A549 (cell line): ENCODE measurements around the gene COPS6.

ENCODE experiments used
- TP53 ChIP-seq: fragments of 250-450 bp; sonication (Bioruptor Pico); IDR thresholded peaks from 2 replicates; pipeline ENCODE4 v1.5.0; 2021; ENCODE audit warnings: mild to moderate bottlenecking, moderate library complexity
- TF ChIP-seq, protein P1 (sequence below): fragments of >200 bp; sonication (Bioruptor Twin); formaldehyde crosslinking; IDR thresholded peaks from 2 replicates; pipeline ENCODE4 v1.6.1; 2016

DNA sequence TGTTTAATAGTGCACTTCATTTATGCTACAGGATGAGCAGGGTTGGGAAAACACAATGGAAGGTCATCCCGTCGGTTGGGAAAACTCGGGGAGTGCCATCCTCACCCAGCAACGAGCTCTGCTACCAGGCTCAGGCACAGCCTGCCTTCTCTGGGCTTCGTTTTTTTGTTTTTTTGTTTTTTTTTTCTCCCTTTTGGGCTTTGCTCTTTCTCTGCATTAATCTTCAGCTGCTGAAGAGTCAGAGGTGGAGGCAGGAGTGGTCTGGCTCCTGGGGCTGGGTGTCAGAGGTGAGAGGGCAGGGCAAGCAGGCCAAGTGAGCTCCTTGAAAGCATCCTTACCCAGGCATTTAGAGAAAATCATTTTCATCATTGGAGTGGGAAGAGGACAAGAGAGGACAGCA lies 18.8 kb upstream of the COPS6 start:
- TF ChIP-seq, protein P1, sequence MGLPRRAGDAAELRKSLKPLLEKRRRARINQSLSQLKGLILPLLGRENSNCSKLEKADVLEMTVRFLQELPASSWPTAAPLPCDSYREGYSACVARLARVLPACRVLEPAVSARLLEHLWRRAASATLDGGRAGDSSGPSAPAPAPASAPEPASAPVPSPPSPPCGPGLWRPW = no peak
- TF ChIP-seq TP53 (CRISPR knock-in tag) = no peak
